Lower lobe of right lung (tissue), 2 donors: Measurements from ENCODE around the gene FEZF1. TPM values are rescaled to one million over a fixed set of nuclear protein-coding genes. Genes with fewer than 3 reads are reported as not detected.

Source experiments
- ATAC-seq, 2 donors: fragments of 200-7000 bp; cut with Tn5 transposase; one replicate each; pipeline ENCODE4 v1.9.1; 2020 to 2022; ENCODE audit warnings: mild to moderate bottlenecking in 2 of 2, moderate library complexity in 2 of 2
- DNase-seq: peaks from one replicate; pipeline ENCODE4 v3.0.0-alpha.2; 2020
- H3K27ac ChIP-seq: fragments of 200-600 bp; one replicate; pipeline ENCODE4 v1.8.0; 2022
- H3K27me3 ChIP-seq: fragments of 200-600 bp; one replicate; pipeline ENCODE4 v1.8.0; 2022; ENCODE audit warnings: low read depth
- H3K36me3 ChIP-seq: fragments of 200-600 bp; one replicate; pipeline ENCODE4 v1.8.0; 2022; ENCODE audit warnings: mild to moderate bottlenecking
- H3K4me1 ChIP-seq: fragments of 200-600 bp; one replicate; pipeline ENCODE4 v1.8.0; 2022
- H3K4me3 ChIP-seq: fragments of 200-600 bp; one replicate; pipeline ENCODE4 v1.8.0; 2022; ENCODE audit warnings: mild to moderate bottlenecking
- H3K9me3 ChIP-seq: fragments of 200-600 bp; one replicate; pipeline ENCODE4 v1.8.0; 2022
- CTCF ChIP-seq: fragments of 200-600 bp; IDR thresholded peaks from one replicate; pipeline ENCODE4 v1.8.0; 2022; ENCODE audit warnings: antibody characterized with exemption, mild to moderate bottlenecking
- intact Hi-C: fragments of 100-400 bp; cut with DNase I; formaldehyde crosslinking; loops from one replicate; pipeline ENCODE4 v1.11.0; 2022
- total RNA-seq: library from RNA; stranded (reverse); fragmentation: NEBNext Ultra II Directional; extraction: Animal tissue kit (Norgen Biotek cat#: 25700); gene quantifications from one replicate; pipeline ENCODE4 v1.2.1, GENCODE V29; 2021
- donor health status: DM: no; HTN: yes; CAD: no; lungs with severe emphysema.

Gene FEZF1
- total RNA-seq, 1 donor from 2014 or later, result not detected

GRCh38 chr7:122269241-122269640, 35.3 kb downstream of the FEZF1 start:
- no peak for ATAC-seq
- TF ChIP-seq CTCF, result no peak
- no peaks in the 10 kb centered on the region for H3K4me1 ChIP-seq
- DNase-seq, result no peak
- intact Hi-C loops, result no loop called here
- H3K9me3 ChIP-seq, result no peaks in the 10 kb centered on the region
- no peak overlapping the region for H3K27ac ChIP-seq
- no peaks in the 10 kb centered on the region for H3K27me3 ChIP-seq
- H3K36me3 ChIP-seq, result no peaks in the 10 kb centered on the region
- no peak overlapping the region for H3K4me3 ChIP-seq

GRCh38 chr7:122268101-122268500, 36.4 kb downstream of the FEZF1 start:
- Histone ChIP-seq H3K4me1 (no peaks in the 10 kb centered on the region), H3K27me3 (no peaks in the 10 kb centered on the region), H3K9me3 (no peaks in the 10 kb centered on the region), H3K36me3 (no peaks in the 10 kb centered on the region), H3K27ac (no peak overlapping the region), H3K4me3 (no peak overlapping the region)
- ATAC-seq, result no peak
- intact Hi-C loops, result no loop called here
- no peak for DNase-seq
- TF ChIP-seq CTCF, result no peak

- no peaks in the 10 kb centered on the region for H3K4me1 ChIP-seq
- no peak for TF ChIP-seq CTCF
- DNase-seq, result no peak
- no peaks in the 10 kb centered on the region for H3K9me3 ChIP-seq
- ATAC-seq, result no peak
- peaks cover 5% of the 10 kb centered on the region for H3K27me3 ChIP-seq
- no peak overlapping the region for H3K27ac ChIP-seq
- intact Hi-C loops, result no loop called here
- no peaks in the 10 kb centered on the region for H3K36me3 ChIP-seq
- H3K4me3 ChIP-seq, result no peak overlapping the region
These were observed 42.3 kb downstream of the FEZF1 start for GRCh38 chr7:122262246-122262645.

GRCh38 chr7:122261442-122261841, 43.1 kb downstream of the FEZF1 start:
- no peak overlapping the region for H3K4me3 ChIP-seq
- peaks cover 5% of the 10 kb centered on the region for H3K27me3 ChIP-seq
- no peaks in the 10 kb centered on the region for H3K36me3 ChIP-seq
- intact Hi-C loops, result no loop called here
- ATAC-seq (no peak), DNase-seq (no peak)
- no peaks in the 10 kb centered on the region for H3K9me3 ChIP-seq
- no peak overlapping the region for H3K27ac ChIP-seq
- no peaks in the 10 kb centered on the region for H3K4me1 ChIP-seq
- no peak for TF ChIP-seq CTCF

GRCh38 chr7:122261016-122261415, 43.5 kb downstream of the FEZF1 start:
- intact Hi-C loops, result no loop called here
- no peak overlapping the region for H3K4me3 ChIP-seq
- H3K27ac ChIP-seq, result no peak overlapping the region
- peaks cover 5% of the 10 kb centered on the region for H3K27me3 ChIP-seq
- ATAC-seq (no peak), DNase-seq (no peak)
- H3K9me3 ChIP-seq, result no peaks in the 10 kb centered on the region
- no peaks in the 10 kb centered on the region for H3K36me3 ChIP-seq
- H3K4me1 ChIP-seq, result no peaks in the 10 kb centered on the region
- no peak for TF ChIP-seq CTCF

GRCh38 chr7:122260336-122260735, 44.2 kb downstream of the FEZF1 start:
- no peak overlapping the region for H3K27ac ChIP-seq
- no peak for TF ChIP-seq CTCF
- intact Hi-C loops, result no loop called here
- no peaks in the 10 kb centered on the region for H3K4me1 ChIP-seq
- DNase-seq (no peak), ATAC-seq (no peak)
- H3K36me3 ChIP-seq, result no peaks in the 10 kb centered on the region
- no peaks in the 10 kb centered on the region for H3K9me3 ChIP-seq
- no peak overlapping the region for H3K4me3 ChIP-seq
- H3K27me3 ChIP-seq, result peaks cover 5% of the 10 kb centered on the region
